NB4 (cell line): ENCODE measurements around the gene LAMA1.

Source experiments
- DNase-seq: peaks from one replicate; pipeline ENCODE4 v3.0.0; 2010; ENCODE audit warnings: low read depth
- H3K4me3 ChIP-seq: one replicate; pipeline ENCODE4 v1.5.1; 2011; ENCODE audit warnings: mild to moderate bottlenecking, low read depth, low read length, moderate library complexity
- CTCF ChIP-seq: IDR thresholded peaks from one replicate; pipeline ENCODE4 v1.5.1; 2012; ENCODE audit warnings: low read depth, low read length
- MAX ChIP-seq: IDR thresholded peaks from 2 replicates; pipeline ENCODE4 v1.6.1; 2011; ENCODE audit warnings: low read depth, low read length
- MYC ChIP-seq: IDR thresholded peaks from 2 replicates; pipeline ENCODE4 v1.6.1; 2011; ENCODE audit warnings: low read depth, low read length
- POLR2A ChIP-seq: IDR thresholded peaks from 2 replicates; pipeline ENCODE4 v1.6.1; 2011; ENCODE audit warnings: mild to moderate bottlenecking; ENCODE audit not compliant: insufficient read length; ENCODE audit errors: extremely low read depth

The LAMA1 gene

GRCh38 chr18:7038330-7038851 lies 79.2 kb downstream of the LAMA1 start:
- DNase-seq, result peak; percentile 65
- H3K4me3 ChIP-seq, result no peak overlapping the region

GRCh38 chr18:7037470-7037869 lies 80.1 kb downstream of the LAMA1 start:
- H3K4me3 ChIP-seq, result no peak overlapping the region
- no peak for TF ChIP-seq POLR2A
- TF ChIP-seq MYC, result no peak
- TF ChIP-seq CTCF, result no peak
- TF ChIP-seq MAX, result no peak
- DNase-seq, result no peak

More at GRCh38 chr18:7038330-7038851, 79.2 kb downstream of the LAMA1 start:
- no peak for TF ChIP-seq MAX
- peak; percentile 34 for TF ChIP-seq CTCF

- no peak for DNase-seq
- H3K4me3 ChIP-seq, result no peak overlapping the region
- no peak for TF ChIP-seq CTCF
- TF ChIP-seq MYC, result no peak
- TF ChIP-seq MAX, result no peak
- TF ChIP-seq POLR2A, result no peak
Measured at GRCh38 chr18:7035807-7036206, 81.8 kb downstream of the LAMA1 start.

- TF ChIP-seq MAX (no peak), POLR2A (no peak), CTCF (no peak), MYC (no peak)
Measured at GRCh38 chr18:7034924-7035323, 82.7 kb downstream of the LAMA1 start.

GRCh38 chr18:7032537-7032936 lies 85.1 kb downstream of the LAMA1 start:
- no peak overlapping the region for H3K4me3 ChIP-seq
- no peak for TF ChIP-seq MAX
- no peak for TF ChIP-seq CTCF
- TF ChIP-seq POLR2A, result no peak
- TF ChIP-seq MYC, result no peak
- DNase-seq, result no peak

More at GRCh38 chr18:7034924-7035323, 82.7 kb downstream of the LAMA1 start:
- DNase-seq, result no peak
- H3K4me3 ChIP-seq, result no peak overlapping the region

GRCh38 chr18:7028625-7029024 lies 89.0 kb downstream of the LAMA1 start:
- DNase-seq, result no peak
- H3K4me3 ChIP-seq, result no peak overlapping the region
- TF ChIP-seq POLR2A, result no peak
- no peak for TF ChIP-seq CTCF
- no peak for TF ChIP-seq MAX
- TF ChIP-seq MYC, result no peak
